ENCODE results near the gene TRAF3IP1.

The TRAF3IP1 gene

DNA sequence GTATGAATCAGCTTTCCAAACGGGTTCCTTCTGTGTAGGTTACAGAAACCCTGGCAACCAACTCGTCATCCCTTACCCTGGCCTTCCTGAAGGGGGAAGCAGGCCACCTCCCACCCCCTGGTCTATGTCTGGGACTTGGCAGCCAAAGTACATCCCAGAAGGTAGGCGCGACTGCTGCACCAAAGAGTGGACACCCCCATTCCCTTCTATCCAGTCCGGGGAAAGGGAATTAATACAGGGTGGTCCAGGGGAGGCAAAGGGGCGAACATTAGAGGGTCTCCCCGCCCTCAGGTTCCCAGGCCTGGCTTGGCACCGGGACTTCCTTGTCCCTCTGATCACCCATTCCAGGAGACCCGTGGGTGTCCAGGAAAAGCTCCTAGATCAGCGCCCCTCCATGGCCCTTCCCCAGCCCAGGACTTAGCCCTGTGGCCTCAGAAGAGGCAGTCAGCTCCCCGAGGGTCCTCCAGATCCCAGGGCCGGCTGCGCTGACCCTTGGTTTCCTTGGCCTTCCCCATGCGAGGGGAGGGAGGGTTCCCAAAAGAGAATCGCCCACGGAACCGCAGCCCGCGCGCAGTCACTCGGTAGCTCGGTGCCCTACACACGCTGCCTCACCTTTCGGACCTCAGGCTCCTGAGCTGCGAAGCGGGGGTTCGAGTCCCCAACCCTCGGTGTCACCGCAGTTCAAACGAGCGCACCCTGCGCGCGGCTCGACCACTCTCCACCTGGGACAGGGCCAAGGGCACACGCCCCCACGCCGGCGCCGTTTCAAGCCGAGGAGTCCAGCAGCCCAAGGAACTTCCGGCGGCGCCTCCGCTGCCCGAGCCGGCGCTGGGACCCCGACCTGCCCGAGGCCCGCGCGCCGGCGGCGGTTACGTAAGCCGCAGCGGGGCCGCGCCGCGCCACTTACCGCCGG, 32.3 kb upstream of the TRAF3IP1 start, which contains the start of gene PER2:
Gene PER2, minus strand, starts transcription at position 874 of the 913 bp plus-strand sequence. CDS start 10,674 bp downstream, outside the sequence.
- DNase-seq = peak; percentile 37

DNA sequence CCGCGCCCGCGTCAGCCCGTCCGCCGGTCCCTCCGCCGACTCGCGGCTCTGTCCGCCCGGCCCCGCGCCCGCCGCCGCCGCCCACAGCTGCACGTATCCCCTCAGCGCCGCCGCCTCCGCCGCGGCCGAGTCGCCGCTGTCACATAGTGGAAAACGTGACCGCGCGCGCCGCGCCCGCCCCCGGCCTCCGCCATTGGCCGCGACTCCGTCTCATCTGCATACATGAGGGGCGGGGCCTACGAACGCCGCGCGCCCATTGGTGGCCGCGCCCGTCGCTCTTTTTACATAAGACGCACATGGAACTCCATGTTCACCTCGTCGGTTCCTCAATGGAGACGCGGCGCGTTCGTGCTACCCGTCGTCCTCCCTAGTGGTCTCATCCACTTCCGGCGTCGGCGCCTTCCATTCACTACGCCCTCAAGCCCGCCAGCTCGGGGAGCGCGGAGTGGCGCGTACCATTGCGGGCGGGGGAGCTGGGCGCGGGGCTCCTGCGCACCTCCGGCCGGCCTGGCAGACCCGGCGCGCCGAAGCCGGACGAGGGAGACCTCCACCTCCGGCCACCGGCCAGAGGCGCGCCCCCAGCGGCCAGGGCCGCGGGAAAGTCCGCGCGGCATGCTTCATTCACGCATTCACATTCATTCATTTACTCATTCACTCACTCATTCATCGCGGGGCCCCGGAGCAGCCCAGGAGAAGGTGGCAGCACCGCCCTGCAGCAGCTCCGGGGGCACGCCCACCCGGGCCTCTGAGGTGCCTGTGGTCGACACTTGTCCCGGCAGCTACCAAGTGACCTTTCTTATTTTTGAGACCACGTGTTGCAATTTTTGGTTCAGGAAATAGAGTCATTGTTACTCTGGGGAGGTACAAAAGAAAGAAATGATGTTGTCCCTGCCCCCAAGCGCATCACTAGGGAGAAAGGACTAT, 31.4 kb upstream of the TRAF3IP1 start:
- DNase-seq = peak; percentile 98

DNA sequence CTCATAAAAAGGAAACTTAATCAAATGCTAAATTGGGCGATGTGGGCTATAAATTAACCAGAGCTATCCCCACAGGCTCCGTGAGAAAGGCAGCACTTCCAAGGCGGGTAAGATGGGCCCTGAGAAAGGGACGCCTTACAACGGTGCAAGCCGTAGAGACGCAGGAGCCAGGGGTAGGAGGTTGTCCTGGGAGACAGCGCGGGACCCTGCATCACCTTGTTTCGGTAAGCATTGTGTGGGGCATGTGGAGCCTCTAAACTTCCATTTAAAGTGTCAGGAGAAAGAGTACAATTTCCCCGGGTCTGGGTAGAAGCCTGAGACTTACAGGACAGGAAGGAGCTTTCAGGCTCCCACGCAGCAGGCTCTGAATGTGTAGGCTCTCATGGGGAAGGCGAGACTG, 30.7 kb upstream of the TRAF3IP1 start:
- no peak for DNase-seq

DNA sequence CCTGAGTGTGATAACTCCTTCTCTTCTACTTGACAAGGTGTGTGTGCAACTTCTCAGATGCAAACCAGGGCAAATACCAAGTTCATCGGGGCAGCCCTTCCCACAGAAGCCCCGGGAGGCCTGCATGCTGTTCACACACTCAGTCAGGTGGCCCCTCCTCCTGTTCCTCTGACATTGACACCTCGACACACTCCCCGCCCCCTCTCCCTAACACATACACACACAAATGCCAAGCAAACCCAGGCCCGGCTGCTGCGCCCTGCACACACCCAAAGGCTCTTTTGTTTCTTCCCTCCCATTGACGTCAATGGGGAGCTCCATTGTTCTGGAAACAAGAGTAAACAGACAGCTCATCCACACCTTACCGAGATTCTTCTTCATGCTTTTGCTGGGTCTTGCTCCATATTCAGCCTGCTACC, 30.2 kb upstream of the TRAF3IP1 start:
- no peak for DNase-seq

DNA sequence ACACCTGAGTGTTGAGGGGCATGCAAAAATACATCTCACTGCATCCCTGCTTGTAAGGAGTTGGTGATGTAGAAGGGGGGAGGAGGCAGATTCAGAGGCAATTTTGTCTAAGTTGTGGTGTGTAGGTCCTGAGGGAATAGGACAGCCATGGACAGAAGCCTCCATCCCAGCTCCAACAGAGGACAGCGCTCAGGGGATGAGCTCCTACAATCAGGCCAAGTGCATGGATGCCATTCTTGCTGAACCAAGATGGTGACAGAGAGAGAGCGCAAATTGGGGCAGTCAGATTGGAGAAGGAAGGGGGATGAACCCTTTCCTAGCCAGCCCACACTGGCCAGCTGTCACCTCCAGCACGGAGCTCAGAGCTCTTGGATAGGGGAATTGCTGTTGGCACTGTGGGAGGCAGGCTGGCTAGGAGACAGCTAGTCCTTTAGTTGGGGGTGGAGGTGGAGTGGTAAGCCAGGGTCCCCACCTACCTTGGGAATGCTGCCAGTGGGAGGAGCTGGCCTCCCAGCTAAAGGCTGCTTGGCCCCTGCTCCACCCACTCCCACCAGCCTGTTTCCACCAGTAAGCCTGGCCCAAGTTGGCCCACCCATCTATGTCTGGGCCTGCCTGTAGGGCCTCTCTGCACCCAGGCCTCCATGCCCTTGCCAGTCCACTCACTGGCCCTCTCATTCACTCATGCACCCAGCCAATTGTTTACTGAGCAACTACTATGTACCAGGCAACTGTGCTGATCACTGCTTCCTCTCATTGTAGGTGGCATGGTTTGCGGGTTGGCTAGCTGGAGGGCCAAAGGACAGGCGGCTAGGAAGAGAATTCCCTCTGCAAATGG, 29.4 kb upstream of the TRAF3IP1 start:
- DNase-seq = no peak

DNA sequence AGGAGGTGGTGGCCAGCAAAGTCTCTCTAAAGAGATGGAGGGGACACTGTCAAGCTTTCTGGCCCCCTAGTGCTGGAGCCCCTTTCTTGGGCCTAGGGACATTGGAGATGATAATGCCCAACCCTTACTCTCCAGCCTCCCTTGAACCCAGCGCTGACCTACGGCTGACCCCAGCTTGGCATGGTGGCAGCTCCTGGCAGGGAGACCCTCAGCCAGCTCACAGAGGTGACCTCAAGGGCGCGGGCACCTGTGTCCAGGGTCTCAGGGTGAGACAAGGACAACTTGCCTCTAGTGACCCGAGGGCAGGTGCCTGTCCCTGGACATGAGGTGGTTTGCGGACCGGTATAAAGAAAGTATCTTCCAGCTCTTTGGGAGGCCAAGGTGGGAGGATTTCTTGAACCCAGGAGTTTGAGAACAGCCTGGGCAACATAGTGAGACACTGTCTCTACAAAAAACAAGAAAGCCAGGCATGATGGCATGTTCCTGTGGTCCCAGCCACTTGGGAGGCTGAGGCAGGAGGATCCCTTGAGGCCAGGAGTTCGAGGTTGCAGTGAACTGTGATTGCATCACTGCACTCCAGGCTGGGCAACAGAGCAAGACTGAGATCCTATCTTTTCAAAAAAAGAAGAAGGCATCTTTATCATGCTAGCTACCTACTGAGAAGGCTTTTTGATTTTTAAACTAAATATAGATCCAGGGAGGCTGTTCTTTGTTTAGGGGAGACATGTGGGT, 28.6 kb upstream of the TRAF3IP1 start:
- no peak for DNase-seq

DNA sequence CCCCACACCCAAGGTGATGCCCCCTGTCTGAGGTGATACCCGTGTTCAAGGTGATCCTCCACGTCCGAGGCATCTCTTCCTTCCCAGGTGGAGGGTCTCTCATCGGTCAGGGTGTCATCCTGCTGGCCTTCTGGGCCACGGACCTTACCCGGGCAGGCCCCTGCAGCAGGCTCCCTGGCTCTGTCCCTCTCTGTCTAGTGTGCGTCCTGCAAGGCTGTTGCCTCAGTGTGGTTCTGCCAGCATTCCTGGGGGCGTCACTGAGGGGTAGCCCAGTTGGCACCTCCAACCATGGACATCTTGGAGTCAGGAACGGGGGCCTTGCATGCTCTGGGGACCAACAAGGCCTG, 26.3 kb upstream of the TRAF3IP1 start:
- no peak for DNase-seq

DNA sequence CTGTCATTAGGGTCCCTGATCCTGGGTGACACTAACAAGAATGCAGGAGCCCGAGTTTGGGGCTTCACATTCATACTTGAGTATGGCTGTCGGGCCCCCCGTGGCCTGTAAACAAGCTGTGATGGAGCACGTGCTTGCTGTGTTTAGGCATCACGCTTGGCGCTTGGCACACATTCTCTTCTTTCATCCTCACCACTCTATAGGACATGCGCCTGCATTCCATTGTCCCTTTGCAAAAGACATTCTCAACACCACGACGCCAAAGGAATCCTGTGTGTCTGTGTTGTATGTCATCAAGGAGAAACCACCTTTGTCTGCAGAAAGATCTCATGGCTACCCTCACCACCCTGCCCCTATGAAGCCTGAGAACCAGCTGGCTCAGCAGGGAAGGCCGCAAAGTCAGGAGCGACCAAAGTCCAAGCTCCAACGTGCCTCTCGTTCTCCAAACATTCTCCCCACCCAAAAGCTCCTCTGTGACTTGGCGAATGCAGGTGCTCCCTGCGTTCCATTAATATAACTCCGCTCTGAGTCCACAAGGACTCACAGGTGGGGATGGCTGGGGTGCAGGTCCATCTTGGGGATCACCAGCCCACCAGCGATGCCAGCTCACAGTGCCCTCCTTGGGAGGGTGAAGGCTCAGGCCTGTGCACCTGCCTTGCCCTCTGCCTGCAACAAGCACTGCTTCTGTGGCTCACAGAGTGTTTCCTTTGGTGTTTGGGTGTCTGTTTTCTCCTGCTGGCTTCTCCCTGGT, 25.8 kb upstream of the TRAF3IP1 start:
- no peak for DNase-seq

DNA sequence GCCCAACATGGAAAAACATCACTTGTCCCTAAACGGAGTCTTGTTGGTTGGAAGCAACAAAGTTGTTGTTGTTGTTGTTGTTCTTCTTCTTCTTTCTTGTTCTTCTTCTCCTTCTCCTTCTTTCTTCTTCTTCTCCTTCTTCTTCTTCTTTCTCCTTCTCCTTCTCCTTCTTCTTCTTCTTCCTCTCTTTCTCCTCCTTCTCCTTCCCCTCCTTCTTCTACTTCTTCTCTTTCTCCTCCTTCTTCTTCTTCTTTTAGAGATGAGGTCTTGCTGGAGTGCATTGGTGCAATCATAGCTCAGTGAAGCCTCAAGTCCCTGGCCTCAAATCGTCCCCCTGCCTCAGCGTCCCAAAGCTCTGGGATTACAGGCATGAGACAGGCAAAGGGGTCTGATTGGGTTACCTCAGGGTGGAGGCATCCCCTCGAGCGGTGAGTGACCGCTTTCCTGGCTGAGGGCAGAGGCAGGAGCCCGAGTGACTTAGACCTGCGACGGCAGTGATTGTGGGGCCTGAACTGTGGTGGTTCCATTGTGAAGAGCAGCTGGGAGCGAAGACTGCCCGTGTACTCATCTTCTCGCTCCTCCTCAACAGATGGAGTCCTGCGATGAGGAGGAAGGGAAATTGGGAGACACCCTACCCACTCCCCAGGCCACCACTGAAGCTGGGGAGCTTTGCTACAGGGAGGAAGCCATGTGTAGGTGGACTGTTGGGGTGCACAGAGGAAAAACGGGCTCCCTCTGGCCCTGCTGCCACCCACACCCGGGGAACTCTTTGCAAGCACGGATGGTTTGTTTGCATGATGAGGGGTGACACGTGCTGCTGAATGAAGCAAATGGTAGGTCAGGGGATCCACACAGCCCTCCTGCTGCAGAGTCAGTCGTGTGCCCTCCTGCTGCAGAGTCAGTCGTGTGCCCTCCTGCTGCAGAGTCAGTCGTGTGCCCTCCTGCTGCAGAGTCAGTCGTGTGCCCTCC, 24.9 kb upstream of the TRAF3IP1 start:
- no peak for DNase-seq

DNA sequence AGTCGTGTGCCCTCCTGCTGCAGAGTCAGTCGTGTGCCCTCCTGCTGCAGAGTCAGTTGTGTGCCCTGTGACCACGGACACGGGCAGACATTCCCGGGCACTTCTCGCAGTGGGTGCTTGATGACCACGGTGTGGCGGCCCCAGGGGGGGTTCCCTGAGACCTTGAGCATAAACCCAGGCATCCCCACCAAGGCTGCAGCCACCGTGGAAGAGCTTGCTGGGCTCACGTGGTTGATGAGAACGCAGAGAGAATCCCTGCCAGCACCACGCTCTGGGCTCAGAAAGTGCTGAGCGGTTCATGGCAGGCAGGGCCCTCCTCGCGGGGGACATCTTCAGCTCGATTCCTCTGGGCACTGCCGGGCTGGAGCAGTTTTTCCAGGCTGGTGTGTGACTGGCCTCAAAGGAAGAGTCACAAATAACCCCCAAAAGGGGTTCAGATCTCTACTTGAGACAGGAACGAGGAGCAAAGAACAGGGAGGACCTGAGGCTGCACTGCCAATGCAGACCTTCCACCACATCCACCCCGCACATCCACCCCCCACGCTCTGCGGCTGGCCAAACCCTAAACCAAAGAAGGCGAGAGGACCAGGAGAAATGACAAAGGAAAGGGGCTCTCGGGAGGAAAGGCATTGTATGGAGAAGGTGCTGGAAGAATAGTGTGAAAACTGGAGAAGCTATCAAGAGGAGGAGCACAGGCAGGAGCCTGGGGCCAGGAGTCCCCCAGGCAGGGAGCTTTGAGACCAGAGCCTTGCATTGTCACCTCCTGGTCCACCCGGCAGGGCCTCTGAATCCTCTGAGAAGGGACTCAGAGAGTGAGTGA, 23.5 kb upstream of the TRAF3IP1 start:
- DNase-seq = no peak

DNA sequence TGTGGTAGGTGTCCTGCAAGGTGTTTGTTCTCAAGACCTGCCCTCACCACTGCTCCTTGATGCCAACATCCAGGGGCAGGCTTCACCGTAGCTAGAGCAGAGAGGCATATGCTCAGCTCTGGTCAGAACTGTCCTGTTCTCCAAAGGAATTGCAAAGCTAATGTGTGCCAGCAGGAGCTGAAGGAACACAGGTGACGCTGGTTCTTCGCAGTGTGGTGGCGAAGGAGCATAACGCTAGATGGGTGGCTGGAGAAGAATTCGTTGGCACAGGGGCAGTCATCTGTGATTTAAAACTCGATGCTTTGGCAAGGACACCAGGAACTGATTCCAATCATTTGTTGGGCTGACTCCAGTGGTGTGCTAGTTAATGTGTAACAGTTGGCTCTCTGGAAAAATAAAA, 20.5 kb upstream of the TRAF3IP1 start:
- no peak for DNase-seq

DNA sequence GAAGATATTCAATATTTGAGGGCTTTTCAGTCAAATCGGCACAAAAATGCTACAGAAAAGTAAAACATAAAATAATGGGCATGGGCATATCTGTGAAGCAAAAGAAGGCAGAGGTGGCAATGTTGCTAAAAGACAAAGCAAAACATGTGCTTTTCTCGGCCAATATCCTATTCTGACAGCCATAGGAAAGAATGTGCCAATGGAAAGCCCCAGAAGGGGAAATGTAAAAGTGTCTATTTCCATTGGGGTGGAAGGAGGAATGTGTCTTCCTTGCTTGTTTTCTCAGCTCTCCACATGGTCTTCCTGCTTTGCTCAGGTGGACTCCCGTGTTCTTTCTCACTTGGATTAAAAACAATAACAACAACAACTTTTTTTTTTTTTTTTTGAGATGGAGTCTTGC, 18.2 kb upstream of the TRAF3IP1 start:
- no peak for DNase-seq

DNA sequence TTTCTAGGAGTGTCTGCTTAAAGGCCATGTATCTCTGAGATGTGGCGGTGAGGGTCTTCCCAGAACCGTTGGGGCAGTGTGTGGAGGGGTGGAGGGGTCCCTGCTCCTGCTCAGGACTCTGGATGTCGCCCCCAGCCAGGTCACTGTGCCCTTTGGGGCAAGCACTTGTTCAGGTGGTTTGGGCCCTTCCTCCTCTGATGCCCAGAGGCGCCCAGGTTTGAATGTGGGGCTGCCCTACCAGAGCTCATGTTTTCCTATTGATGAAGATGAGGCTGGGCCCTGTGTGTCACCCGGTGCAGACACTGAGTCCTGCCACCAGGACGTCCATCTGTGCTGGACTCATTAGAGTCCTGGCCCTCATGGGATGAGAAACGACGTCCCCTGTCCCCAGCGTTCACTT, 17.6 kb upstream of the TRAF3IP1 start:
- no peak for DNase-seq

DNA sequence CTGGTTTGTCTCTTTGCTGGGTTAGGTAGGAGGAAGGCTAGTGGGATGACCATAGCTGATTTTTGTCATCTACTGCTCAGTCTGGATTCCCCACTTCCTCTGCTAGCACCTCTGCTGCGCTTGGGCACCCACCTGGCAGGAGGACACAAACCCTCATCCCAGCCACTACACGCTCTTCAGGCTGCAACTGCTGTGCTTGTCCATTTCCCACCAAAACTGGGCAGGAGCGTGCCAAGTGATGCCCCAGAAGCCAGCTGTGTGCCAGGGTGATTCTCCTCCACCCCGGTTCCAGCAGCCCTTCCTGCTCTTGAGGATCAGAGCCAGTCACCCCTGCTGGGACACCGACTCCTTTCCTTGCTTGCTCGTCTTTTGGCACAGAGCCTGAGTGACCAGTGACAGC, 16.2 kb upstream of the TRAF3IP1 start:
- DNase-seq = no peak

DNA sequence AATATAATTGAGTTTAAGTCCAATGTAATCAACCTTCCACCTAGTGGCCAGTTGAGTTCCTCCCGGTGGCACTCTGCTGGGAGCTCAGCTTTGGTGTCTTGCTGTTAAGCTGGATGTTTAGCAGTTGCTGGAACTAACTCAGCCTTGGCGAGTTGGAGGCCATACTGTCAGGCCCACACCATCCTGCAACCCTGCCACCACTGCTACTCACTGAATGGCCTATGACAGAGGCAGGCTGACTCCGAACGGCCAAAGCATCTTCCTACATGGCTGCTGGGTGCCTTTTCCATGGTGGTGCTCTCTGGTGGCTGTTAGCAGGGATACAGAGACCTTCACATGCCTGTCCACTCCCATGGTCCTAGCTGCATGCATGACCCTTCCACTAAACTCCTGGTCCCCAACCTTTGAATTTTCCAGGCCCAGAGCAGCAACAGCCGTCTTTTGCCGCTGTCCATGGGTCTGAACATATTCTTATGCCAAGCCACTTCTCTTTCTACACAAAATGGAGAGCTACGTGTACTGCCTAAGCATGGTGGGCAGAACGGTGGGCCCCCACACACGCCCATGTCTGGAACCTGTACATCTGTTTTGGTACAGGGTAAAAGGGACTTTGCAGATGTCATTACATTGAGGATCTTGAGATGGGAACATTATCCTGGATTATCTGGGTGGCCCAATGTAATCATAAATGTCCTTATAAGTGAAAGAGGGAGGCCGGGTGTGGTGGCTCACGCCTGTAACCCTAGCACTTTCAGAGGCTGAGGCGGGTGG, 15.0 kb upstream of the TRAF3IP1 start:
- no peak for DNase-seq

DNA sequence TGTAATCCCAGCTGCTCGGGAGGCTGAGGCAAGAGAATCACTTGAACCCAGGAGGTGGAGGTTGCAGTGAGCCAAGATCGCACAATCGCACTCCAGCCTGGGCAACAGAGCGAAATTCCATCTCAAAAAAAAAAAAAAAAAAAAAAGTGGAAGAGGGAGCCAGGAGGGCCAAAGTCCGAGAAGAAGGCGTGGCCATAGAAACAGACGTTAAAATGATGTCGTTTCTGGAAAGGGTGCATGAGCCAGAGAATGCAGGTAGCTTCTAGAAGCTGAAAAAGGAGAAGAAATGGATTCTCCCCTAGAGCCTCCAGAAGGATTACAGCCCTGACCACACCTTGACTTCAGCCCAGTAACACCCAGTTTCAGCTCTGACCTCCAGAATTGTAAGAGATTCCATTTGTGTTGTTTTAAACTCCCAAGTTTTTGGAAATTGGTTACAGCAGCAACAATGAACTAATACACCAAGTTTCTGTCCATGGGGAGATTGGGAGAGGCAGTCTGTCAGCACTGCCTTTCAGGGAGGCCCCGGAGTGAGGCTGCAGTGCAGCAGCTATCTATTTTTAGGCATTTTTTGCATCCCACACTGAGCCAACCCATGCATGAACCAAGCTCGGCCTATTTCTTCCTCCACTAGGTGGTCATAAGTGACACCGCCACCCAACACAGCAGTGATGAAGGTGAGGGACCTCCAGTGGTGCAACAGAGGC, 14.2 kb upstream of the TRAF3IP1 start:
- no peak for DNase-seq

DNA sequence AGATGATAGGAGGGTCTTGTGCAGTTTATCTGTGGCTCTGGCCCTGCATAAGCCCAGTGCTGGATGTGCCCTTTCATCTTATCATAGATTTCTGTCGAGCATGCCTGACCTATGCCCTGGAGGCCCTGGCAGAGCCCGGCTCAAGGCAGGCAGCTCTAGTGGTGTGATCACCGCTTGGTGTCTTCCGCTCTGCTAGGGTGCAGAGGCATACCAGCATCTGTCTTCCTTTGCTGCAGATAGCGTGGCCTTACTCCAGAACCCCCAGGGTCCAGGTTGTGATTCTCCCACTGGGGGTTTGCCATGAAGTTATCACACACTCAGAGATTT, 13.7 kb upstream of the TRAF3IP1 start:
- no peak for DNase-seq

DNA sequence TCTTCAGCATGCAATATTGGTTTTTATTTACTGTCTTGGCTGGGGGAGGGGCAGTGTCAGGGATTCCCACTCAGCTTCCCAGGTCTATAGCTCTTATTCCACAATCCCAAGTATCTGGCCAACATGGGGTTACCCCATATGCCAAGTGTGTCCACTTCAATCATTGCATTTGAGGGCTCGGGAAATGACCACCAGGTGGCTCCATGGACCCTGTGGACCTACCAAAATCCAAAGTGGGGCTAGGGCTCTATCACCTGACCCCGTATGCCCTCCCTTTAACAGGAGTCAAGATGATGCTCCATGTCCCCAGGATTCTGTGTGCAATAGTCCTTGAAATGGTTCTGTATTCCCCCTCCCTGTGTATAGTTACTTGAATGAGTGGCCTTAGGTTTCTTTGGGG, 12.1 kb upstream of the TRAF3IP1 start:
- no peak for DNase-seq

Measured in NCI-H1694 treated with DMSO at 0.1 percent for 48 hours (cell line).